22Rv1 (cell line): ENCODE results near the gene DCDC2C.

Source experiments
- H3K27ac ChIP-seq: fragments of 450-650 bp; 2 replicates; pipeline ENCODE4 v1.5.1; 2017
- CTCF ChIP-seq: fragments of 450-650 bp; IDR thresholded peaks from 2 replicates; pipeline ENCODE4 v1.5.1; 2017; ENCODE audit warnings: mild to moderate bottlenecking
- ZFX ChIP-seq: fragments of 450-650 bp; IDR thresholded peaks from 2 replicates; pipeline ENCODE4 v1.6.1; 2017; ENCODE audit warnings: antibody characterized with exemption, borderline replicate concordance

Gene DCDC2C

GRCh38 chr2:3864943-3865865 lies 161.8 kb downstream of the DCDC2C start:
- TF ChIP-seq ZFX (no peak), CTCF (no peak)
- no peak overlapping the region for H3K27ac ChIP-seq

- TF ChIP-seq ZFX (no peak), CTCF (no peak)
These were observed 164.1 kb downstream of the DCDC2C start for GRCh38 chr2:3867469-3867868.

GRCh38 chr2:3868012-3868805 lies 164.8 kb downstream of the DCDC2C start:
- no peak overlapping the region for H3K27ac ChIP-seq
- TF ChIP-seq ZFX: no peak

More at GRCh38 chr2:3867469-3867868, 164.1 kb downstream of the DCDC2C start:
- no peak overlapping the region for H3K27ac ChIP-seq

GRCh38 chr2:3870222-3870621 lies 166.8 kb downstream of the DCDC2C start:
- no peak overlapping the region for H3K27ac ChIP-seq
- TF ChIP-seq CTCF: no peak
- TF ChIP-seq ZFX: no peak

- H3K27ac ChIP-seq: no peak overlapping the region
These were observed 167.6 kb downstream of the DCDC2C start for GRCh38 chr2:3871002-3871401.

GRCh38 chr2:3872451-3872850 lies 169.1 kb downstream of the DCDC2C start:
- TF ChIP-seq ZFX (no peak), CTCF (no peak)
- H3K27ac ChIP-seq: no peak overlapping the region

More at GRCh38 chr2:3871002-3871401, 167.6 kb downstream of the DCDC2C start:
- TF ChIP-seq CTCF (no peak), ZFX (no peak)

GRCh38 chr2:3873899-3874298 lies 170.5 kb downstream of the DCDC2C start:
- TF ChIP-seq CTCF: no peak
- no peak for TF ChIP-seq ZFX
- H3K27ac ChIP-seq: no peak overlapping the region
